Measurements from ENCODE around the gene ZNF189.

Gene ZNF189

DNA sequence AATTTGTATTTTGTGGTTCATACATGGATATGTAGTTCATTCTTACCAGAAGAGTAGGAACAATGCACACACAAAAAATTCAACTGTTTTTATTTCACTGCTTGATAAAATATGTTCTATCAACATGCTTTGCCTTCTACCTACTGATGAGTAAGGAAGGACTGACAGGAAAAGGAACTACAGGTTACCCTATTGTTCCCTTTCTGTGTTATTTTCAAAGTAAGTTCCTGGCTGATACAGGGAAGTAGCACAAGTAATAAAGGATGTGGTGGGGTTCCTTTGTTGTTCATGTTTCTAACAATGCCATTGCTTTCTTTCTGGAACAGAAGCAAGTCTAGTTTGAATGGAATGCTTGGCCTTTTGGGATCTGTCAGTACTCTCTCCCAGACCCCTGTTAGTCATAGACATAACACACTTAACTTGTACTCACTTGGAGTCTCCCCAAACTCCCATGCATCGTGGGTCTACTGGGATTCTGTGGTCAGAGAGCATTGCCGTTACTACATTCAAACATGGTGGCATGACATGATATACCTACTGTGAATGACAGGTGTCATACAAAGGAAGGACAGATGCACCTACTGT, 57.1 kb downstream of the ZNF189 start:
- DNase-seq, result no peak

GRCh38 chr9:101457003-101457402, 58.4 kb downstream of the ZNF189 start:
- peak; percentile 5 for DNase-seq

DNA sequence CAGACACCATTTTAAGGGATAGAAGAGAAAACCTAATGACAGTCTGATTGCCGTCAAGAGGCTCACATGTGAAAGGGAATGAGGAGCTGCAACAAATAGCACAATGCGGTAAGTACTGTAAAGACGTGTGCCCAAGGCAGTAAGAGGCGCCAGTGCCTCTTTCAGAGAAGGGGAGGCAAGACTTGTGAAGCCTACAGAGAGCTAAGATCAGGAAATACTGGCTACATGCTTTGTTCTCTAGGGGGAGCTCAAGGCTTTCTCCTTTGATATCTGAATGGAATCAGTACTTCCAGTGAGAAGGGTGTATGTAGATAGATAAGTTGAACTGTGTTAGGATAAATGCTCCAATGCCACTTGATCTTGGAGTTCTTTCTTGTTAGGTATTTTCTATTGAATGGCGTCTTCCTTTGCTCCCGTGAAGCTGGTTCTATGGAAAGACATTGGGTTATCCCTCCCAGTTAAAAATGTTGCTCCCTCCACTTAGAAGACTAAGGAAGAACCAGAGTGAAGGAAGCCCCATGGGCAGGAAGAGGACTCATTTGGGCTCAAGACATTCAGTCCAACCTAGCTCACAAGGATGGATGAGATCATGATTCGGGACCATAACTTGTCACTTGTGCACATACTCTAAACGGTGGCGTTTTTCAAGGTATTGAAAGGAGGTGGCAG, 60.4 kb downstream of the ZNF189 start:
- DNase-seq, result peak; percentile 86

Measured in DMS53 (cell line).